Measurements from ENCODE around the gene KRTAP29-1.
"Not testable (repeated sequence)": the region's sequence is repeated elsewhere in the genome, so short reads cannot be mapped to it uniquely, and the experiment has no call there.

The KRTAP29-1 gene

GRCh38 chr17:41308251-41308917 is 5.7 kb upstream of the KRTAP29-1 start:
- H3K4me3 ChIP-seq (ENCODE audit: low read depth, low read length) = no peak overlapping the region
- no peak for DNase-seq (ENCODE audit: low read depth)

- no peak overlapping the region for H3K4me3 ChIP-seq (ENCODE audit: low read depth, low read length)
- DNase-seq (ENCODE audit: low read depth) = no peak
Observed at GRCh38 chr17:41307647-41308046, 5.0 kb upstream of the KRTAP29-1 start.

GRCh38 chr17:41304091-41304490 is 1.4 kb upstream of the KRTAP29-1 start:
- DNase-seq (ENCODE audit: low read depth) = no peak
- no peak overlapping the region for H3K4me3 ChIP-seq (ENCODE audit: low read depth, low read length)

- DNase-seq (ENCODE audit: low read depth) = no peak
- H3K4me3 ChIP-seq (ENCODE audit: low read depth, low read length) = no peak overlapping the region
Observed at GRCh38 chr17:41302981-41303380, 330 bp upstream of the KRTAP29-1 start.

- DNase-seq (ENCODE audit: low read depth) = no peak
- H3K4me3 ChIP-seq (ENCODE audit: low read depth, low read length) = no peak overlapping the region
Observed at GRCh38 chr17:41301204-41301790, 1.4 kb downstream of the KRTAP29-1 start.

DNA sequence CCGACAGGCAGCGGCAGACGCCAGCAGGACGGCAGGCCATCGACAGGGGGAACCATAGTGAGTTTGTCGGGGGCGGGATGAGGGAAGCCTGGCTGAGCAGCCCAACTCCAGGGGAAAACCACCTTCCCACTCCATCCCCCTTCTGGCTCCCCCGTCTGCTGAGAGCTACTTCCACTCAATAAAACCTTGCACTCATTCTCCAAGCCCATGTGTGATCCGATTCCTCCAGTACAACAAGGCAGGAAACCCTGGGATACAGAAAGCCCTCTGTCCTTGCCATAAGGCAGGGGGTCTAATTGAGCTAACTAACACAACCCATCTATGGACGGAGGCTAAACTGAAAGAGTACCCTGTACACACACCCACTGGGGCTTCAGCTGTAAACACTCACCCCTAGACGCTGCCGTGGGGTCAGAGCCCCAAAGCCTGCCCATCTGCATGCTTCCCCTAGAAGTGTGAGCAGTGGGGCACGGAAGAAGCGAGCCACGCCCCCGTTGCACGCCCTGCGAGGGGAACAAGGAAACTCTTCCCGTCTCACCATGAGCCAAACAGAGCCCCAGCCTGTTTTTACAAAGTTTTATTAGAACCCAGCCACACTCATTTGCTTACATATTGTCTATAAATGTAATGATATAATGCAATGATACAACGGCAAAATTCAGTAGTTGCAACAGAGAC is 4.1 kb downstream of the KRTAP29-1 start:
- DNase-seq (ENCODE audit: low read depth) = no peak
- H3K4me3 ChIP-seq (ENCODE audit: low read depth, low read length) = no peak overlapping the region

GRCh38 chr17:41296846-41297245 is 5.8 kb downstream of the KRTAP29-1 start:
- no peak overlapping the region for H3K4me3 ChIP-seq (ENCODE audit: low read depth, low read length)
- DNase-seq (ENCODE audit: low read depth) = no peak

DNA sequence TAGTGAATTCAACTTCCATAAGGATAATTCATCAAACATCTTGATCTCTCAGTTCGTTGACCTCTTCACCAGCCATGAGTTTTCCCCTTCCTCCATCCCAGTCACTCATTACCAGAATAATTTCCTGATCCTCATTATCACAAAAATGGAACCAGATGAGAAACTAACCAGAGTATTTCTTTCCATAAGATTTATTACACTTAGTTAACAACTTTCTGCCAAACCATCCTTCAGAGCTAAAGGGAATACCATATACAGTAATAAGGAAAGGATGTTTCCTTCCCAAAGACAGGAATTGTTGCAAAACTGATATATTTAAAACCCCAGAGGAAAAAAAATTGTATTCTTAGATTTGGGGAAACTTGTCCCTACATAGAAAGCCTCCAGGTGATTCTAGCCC is 8.6 kb downstream of the KRTAP29-1 start:
- no peak for DNase-seq (ENCODE audit: low read depth)
- no peak overlapping the region for H3K4me3 ChIP-seq (ENCODE audit: low read depth, low read length)

DNA sequence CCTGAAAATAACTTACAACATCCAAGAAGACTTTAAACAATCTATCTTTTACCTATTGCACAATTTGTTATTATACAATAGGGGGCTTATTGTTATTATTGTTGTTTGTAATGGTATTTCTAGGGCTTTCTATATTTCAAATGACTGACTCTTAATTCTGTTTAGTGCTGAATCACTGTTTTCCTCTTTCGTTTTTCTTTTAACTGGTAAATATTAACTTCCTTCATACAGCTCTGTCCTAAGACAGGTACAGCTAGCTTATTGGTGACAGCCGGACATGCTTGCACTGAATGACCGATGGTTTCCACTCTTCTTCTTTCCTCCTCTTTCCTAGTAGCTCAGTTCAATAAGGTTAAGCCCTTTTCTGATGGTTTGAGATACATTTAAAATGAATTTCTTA is 15.6 kb downstream of the KRTAP29-1 start:
- no peak overlapping the region for H3K4me3 ChIP-seq (ENCODE audit: low read depth, low read length)
- no peak for DNase-seq (ENCODE audit: low read depth)

GRCh38 chr17:41284546-41284945 is 18.1 kb downstream of the KRTAP29-1 start:
- H3K4me3 ChIP-seq (ENCODE audit: low read depth, low read length) = no peak overlapping the region
- no peak for DNase-seq (ENCODE audit: low read depth)

DNA sequence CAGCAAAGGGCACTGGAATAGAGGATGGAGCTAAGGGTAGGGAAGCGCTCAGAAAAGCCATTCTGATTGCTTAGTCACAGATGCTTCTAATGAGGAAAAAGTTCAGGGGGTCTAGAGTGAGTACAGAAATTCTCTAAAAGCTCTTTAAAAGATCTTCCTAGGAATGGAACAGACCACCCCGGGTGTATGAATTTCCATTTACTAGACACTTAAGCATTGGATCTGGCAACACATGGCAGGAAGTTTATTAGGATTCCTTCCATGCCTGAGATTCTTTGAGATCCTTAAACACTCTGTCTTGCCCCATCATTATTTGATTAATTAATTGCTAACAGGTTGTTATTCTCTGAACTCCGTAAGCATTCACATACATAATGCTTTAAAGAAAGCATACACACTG is 18.6 kb downstream of the KRTAP29-1 start:
- no peak for DNase-seq (ENCODE audit: low read depth)
- no peak overlapping the region for H3K4me3 ChIP-seq (ENCODE audit: low read depth, low read length)

GRCh38 chr17:41278176-41278955 is 24.3 kb downstream of the KRTAP29-1 start:
- no peak overlapping the region for H3K4me3 ChIP-seq (ENCODE audit: low read depth, low read length)
- DNase-seq (ENCODE audit: low read depth) = no peak

DNA sequence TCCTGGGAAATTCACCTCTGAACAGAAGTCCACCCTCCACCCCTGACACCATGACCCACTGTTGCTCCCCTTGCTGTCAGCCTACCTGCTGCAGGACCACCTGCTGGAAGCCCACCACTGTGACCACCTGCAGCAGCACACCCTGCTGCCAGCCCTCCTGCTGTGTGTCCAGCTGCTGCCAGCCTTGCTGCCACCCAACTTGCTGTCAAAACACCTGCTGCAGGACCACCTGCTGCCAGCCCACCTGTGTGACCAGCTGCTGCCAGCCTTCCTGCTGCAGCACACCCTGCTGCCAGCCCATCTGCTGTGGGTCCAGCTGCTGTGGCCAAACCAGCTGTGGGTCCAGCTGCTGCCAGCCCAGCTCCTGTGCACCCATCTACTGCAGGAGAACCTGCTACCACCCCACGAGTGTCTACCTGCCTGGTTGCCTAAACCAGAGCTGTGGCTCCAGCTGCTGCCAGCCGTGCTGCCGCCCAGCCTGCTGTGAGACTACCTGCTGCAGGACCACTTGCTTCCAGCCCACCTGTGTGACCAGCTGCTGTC is 26.9 kb downstream of the KRTAP29-1 start, which contains the start of gene KRTAP9-7:
Gene KRTAP9-7 (plus strand): TSS at position 51 of the 543 bp plus-strand sequence. CDS start 0 bp downstream, at position 51.
- not testable (repeated sequence) for H3K4me3 ChIP-seq (ENCODE audit: low read depth, low read length); DNase-seq (ENCODE audit: low read depth)

DNA sequence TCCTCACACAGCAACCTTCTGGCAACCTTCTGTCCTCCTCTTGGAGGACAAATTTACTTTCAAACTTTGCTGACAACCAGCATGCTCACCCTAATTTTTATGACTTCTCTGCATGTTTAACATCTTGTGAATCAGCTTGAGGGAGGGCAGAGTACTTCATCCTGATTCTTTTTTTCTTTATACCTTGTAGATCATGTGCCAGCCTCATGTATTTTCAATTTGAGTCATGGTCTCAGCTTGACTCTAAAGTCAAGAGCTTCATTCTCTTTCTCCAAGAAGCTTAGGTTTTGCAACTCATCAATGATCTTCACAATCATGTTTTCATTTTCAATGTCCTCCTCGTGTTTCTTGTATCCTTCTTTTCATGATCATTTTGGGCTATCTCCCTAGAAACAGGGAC is 30.8 kb downstream of the KRTAP29-1 start:
- no peak overlapping the region for H3K4me3 ChIP-seq (ENCODE audit: low read depth, low read length)
- DNase-seq (ENCODE audit: low read depth) = no peak

DNA sequence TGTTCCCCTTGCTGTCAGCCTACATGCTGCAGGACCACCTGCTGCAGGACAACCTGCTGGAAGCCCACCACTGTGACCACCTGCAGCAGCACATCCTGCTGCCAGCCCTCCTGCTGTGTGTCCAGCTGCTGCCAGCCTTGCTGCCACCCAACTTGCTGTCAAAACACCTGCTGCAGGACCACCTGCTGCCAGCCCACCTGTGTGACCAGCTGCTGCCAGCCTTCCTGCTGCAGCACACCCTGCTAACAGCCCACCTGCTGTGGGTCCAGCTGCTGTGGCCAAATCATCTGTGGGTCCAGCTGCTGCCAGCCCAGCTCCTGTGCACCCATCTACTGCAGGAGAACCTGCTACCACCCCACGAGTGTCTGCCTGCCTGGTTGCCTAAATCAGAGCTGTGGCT is 31.3 kb downstream of the KRTAP29-1 start:
- H3K4me3 ChIP-seq (ENCODE audit: low read depth, low read length); DNase-seq (ENCODE audit: low read depth): not testable (repeated sequence)

DNA sequence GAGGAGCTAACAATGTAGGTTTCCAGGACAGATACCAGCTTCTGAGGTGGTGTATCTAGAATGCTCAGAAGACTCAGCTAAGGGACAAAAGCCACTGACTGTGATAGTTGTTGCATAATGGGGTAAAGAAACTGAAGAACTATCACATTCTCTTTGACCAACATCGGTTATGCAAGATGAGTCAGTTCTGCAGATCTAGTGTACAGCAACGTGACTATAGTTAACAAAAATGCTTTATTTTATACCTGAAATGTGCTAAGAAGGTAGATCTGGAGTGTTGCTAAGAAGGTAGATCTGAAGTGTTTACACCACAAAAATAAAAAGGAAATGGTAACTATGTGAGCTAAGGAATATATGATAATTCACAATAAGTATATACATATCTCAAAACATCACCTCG is 34.9 kb downstream of the KRTAP29-1 start:
- DNase-seq (ENCODE audit: low read depth) = no peak
- no peak overlapping the region for H3K4me3 ChIP-seq (ENCODE audit: low read depth, low read length)

DNA sequence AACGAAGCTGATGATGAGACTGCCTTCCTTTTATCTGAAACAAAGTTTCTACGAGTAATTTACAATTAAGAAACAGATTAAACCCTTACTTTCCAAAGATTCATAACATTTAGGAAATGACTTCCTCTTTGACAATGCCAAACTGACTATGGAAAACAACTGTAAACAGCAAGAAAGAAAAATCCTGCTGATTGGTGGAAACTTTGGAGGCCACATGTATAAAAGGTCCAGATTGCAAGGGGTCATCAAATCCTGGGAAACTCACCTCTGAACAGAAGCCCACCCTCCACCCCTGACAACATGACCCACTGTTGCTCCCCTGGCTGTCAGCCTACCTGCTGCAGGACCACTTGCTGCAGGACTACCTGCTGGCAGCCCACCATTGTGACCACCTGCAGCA is 37.6 kb downstream of the KRTAP29-1 start, which contains the start of gene KRTAP9-6:
Gene KRTAP9-6 (plus strand): TSS at position 301 of the 400 bp plus-strand sequence. CDS start 0 bp downstream, at position 301.
- no peak for DNase-seq (ENCODE audit: low read depth)
- no peak within 1 kb of the TSS for H3K4me3 ChIP-seq (ENCODE audit: low read depth, low read length)

- no peak overlapping the region for H3K4me3 ChIP-seq (ENCODE audit: low read depth, low read length)
- DNase-seq (ENCODE audit: low read depth) = no peak
Observed at GRCh38 chr17:41264599-41264998, 38.1 kb downstream of the KRTAP29-1 start.

- DNase-seq (ENCODE audit: low read depth) = no peak
- no peak overlapping the region for H3K4me3 ChIP-seq (ENCODE audit: low read depth, low read length)
Observed at GRCh38 chr17:41263212-41263611, 39.4 kb downstream of the KRTAP29-1 start.

DNA sequence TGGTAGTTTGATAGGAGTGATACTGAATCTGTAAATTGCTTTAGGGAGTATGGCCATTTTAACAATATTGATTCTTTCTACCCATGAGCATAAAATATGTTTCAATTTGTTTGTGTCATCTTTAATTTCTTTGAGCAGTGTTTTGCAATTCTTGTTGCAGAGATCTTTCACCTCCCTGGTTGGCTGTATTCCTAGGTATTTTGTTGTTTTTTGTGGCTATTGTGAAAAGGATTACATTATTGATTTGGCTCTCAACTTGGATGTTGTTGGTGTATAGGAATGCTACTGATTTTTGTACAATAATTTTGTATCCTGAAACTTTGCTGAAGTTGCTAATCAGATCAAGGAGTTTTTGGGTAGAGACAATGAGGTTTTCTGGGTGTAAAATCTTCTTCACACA is 44.2 kb downstream of the KRTAP29-1 start:
- H3K4me3 ChIP-seq (ENCODE audit: low read depth, low read length) = no peak overlapping the region
- no peak for DNase-seq (ENCODE audit: low read depth)

All from skeletal muscle cell (primary cell).